Bronchial epithelial cell (primary cell): ENCODE results near the gene ZBP1. TPM values are rescaled to one million over a fixed set of nuclear protein-coding genes. Genes with fewer than 3 reads are reported as not detected.
"Not testable (repeated sequence)": the region's sequence is repeated elsewhere in the genome, so short reads cannot be mapped to it uniquely, and the experiment has no call there.

Experiments used
- DNase-seq: peaks from one replicate; pipeline ENCODE4 v3.0.0-alpha.2; 2010; ENCODE audit warnings: low read depth
- FAIRE-seq: peaks from 2 replicates; lab custom pipeline; 2011; peaks lifted over from hg19 to GRCh38; lab: Jason Lieb, UNC
- H3K27me3 ChIP-seq: 2 replicates; pipeline ENCODE4 v1.5.1; 2011; ENCODE audit warnings: low read length; ENCODE audit not compliant: control insufficient read depth, insufficient read depth
- H3K36me3 ChIP-seq: 2 replicates; pipeline ENCODE4 v1.5.1; 2011; ENCODE audit warnings: low read length; ENCODE audit not compliant: control insufficient read depth, insufficient read depth
- H3K4me3 ChIP-seq: 2 replicates; pipeline ENCODE4 v1.5.1; 2011; ENCODE audit warnings: mild to moderate bottlenecking, low read depth, low read length, control low read depth
- total RNA-seq: library from RNA; depleted of rRNA; stranded (reverse); fragments of >200 nt; gene quantifications from 2 replicates; pipeline ENCODE4 v1.2.1, GENCODE V29; 2014
- TF ChIP-seq, protein P1 (sequence below): IDR thresholded peaks from 2 replicates; pipeline ENCODE4 v1.5.1; 2011; ENCODE audit warnings: mild to moderate bottlenecking, moderate library complexity, low read length, control low read depth, inconsistent platforms; ENCODE audit not compliant: insufficient read depth, severe bottlenecking

ZBP1 gene
- total RNA-seq, 1 donor from 2014 or later, result not detected

DNA sequence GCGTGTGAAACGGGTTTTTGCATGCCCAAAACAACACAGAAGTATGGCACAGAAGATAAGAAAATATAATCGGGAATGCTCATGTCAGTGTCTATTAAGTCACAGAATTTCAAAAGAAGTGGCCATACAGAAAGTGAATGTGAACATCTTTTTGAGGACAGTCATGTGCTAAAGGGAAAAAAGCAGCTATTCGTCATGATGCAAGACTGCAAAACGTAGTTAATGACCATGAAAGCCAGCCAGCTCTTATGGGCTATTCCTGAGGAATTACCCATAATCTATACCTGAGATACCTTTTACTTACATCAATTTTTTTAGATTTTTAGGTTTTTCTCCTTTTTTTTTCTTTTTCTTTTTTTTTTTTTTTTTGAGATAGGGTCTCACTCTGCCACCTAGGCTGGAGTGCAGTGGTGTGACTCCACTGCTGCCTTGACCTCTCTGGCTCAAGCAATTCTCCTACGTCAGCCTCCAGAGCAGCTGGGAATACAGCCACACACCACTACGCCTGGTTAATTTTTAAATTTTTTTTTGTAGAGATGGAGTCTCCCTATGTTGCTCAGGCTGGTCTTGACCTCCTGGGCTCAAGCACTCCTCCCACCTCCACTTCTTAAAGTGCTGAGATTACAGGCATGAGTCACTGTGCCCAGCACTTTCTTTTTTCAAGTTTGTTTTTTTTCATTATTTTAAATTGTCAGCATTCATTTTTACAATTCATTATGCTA lies 18.1 kb upstream of the ZBP1 start:
- TF ChIP-seq, protein P1, sequence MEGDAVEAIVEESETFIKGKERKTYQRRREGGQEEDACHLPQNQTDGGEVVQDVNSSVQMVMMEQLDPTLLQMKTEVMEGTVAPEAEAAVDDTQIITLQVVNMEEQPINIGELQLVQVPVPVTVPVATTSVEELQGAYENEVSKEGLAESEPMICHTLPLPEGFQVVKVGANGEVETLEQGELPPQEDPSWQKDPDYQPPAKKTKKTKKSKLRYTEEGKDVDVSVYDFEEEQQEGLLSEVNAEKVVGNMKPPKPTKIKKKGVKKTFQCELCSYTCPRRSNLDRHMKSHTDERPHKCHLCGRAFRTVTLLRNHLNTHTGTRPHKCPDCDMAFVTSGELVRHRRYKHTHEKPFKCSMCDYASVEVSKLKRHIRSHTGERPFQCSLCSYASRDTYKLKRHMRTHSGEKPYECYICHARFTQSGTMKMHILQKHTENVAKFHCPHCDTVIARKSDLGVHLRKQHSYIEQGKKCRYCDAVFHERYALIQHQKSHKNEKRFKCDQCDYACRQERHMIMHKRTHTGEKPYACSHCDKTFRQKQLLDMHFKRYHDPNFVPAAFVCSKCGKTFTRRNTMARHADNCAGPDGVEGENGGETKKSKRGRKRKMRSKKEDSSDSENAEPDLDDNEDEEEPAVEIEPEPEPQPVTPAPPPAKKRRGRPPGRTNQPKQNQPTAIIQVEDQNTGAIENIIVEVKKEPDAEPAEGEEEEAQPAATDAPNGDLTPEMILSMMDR, result no peak
- Histone ChIP-seq H3K4me3 (no peak overlapping the region), H3K36me3 (no peaks in the 10 kb centered on the region), H3K27me3 (peaks cover 3% of the 10 kb centered on the region)
- no peak for DNase-seq
- FAIRE-seq, result no peak

DNA sequence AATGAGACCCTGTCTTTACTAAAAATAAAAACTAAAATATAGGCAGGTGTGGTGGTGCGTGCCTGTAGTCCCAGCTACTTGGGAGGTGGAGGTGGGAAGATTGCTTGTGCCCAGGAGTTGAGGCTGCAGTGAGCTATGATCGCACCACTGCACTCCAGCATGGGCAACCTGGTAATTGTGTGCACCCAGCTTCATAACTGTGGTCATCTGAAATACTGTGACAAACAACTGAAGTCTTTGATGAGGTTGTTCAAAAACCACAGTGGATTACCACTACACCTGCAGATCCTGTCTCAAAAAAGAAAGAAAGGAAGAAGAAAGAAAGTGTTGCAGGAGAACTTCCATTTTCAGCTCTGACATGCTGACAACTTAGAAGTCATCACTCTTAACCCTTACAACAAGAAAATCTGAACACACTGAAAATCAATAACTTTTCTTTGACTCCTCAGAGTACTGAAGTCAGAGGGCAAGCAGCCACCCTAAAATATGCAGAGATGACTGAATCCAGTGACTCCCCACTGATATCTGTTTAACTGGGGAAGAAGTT lies 13.8 kb upstream of the ZBP1 start:
- peaks cover 3% of the 10 kb centered on the region for H3K27me3 ChIP-seq
- DNase-seq (no peak), FAIRE-seq (no peak)
- H3K4me3 ChIP-seq, result no peak overlapping the region
- H3K36me3 ChIP-seq, result no peaks in the 10 kb centered on the region
- TF ChIP-seq, protein P1, result no peak

DNA sequence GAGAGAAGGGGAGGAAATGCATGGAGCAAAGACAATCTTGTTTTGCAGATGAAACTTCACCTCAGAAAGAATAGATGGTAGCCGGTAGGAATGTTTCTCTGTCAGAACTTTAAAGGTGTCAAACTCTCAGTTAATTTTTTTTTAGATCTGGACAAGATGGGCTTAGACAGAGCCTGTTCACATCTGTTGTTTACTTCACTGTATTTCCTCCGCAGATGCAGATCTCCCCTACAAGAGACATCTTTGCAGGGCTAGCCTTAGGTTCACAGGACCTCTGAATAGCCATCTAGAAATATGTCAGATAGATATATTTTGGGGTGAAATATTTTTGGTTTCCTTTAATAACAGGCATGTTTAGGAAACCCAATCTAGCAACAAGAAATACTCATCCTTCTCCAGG lies 12.1 kb upstream of the ZBP1 start:
- FAIRE-seq (no peak), DNase-seq (no peak)
- TF ChIP-seq, protein P1, result no peak
- Histone ChIP-seq H3K4me3 (no peak overlapping the region), H3K36me3 (no peaks in the 10 kb centered on the region), H3K27me3 (peaks cover 3% of the 10 kb centered on the region)

DNA sequence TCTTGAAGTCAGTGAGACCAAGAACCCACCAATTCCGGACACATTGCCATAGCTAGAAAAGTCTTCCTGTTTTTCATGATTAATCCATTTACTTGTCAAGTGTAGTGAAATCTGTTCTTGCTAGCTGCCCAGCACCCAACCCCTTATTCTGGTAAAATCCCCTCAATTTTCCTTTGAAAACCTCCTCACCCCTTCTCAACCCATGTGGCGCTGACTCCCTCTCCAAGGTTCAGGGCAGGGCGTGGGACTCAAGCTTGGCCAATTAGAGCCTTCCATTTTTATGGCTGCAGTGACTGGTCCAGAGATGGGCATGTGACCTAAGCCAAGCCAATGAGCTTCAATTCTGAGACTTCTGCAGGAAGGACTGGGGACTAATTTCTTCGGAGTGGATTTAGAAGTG lies 9.8 kb upstream of the ZBP1 start:
- TF ChIP-seq, protein P1, result no peak
- FAIRE-seq, result no peak
- H3K36me3 ChIP-seq, result no peaks in the 10 kb centered on the region
- DNase-seq, result no peak
- H3K27me3 ChIP-seq, result peaks cover 2% of the 10 kb centered on the region
- no peak overlapping the region for H3K4me3 ChIP-seq

DNA sequence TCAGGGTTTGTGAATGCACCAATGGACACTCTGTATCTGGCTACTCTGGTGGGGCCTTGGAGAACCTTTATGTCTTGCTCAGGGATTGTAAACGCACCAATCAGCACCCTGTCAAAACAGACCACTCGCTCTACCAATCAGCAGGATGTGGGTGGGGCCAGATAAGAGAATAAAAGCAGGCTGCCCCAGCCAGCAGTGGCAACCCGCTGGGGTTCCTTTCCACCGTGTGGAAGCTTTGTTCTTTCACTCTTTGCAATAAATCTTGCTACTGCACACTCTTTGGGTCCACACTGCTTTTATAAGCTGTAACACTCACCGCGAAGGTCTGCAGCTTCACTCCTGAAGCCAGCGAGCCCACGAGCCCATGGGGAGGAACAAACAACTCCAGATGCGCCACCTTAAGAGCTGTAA lies 9.3 kb upstream of the ZBP1 start:
- not testable (repeated sequence) for FAIRE-seq

DNA sequence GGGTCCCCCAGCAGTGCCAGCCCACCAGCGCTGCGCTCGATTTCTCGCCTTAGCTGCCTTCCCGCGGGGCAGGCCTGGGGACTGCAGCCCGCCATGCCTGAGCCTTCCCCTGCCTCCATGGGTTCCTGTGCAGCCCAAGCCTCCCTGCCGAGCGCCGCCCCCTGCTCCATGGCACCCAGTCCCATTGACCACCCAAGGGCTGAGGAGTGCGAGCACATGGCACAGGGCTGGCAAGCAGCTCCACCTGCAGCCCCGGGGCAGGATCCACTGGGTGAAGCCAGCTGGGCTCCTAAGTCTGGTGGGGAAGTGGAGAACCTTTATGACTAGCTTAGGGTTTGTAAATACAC lies 8.7 kb upstream of the ZBP1 start:
- not testable (repeated sequence) for H3K4me3 ChIP-seq, H3K27me3 ChIP-seq, DNase-seq, FAIRE-seq, H3K36me3 ChIP-seq

More for the DNA sequence above, 9.3 kb upstream of the ZBP1 start:
- DNase-seq, H3K27me3 ChIP-seq, H3K36me3 ChIP-seq, H3K4me3 ChIP-seq: not testable (repeated sequence)
